ENCODE results near the gene HMBS.

Gene HMBS

DNA sequence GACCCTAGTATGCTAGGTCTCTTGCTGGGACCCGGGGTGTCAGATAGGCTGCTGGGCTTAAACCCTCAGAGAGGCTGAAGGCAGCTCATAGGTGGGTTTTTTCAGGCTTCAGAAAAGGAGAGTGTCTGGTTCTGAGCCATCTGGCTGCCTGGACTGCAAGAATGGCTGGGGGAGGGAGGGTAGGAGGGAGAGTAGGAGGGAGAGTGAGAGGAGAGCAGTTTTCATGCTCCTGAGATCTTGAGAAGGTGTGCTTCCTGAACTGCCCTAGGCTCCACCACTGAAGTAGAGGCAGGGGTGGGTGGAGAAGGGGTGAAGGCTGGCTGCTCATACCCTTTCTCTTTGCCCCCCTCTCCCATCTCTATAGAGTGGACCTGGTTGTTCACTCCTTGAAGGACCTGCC, 4.6 kb downstream of the HMBS start:
- no peak overlapping the region for H4K8ac ChIP-seq (ENCODE audit: low read depth, low read length)
- H3K14ac ChIP-seq (ENCODE audit: low read length), result no peak overlapping the region
- H3K18ac ChIP-seq (ENCODE audit: low read length), result no peak overlapping the region
- no peak overlapping the region for H4K91ac ChIP-seq (ENCODE audit: low read depth, low read length, poor library complexity)
- H2BK5ac ChIP-seq (ENCODE audit: low read length), result peak overlapping the region; percentile 42
- H3K4me2 ChIP-seq (ENCODE audit: insufficient read depth, low read length, poor library complexity, severe bottlenecking), result no peak overlapping the region
- peaks cover 18 to 25% of the 10 kb centered on the region in 2 donors for H3K4me1 ChIP-seq (ENCODE audit: control insufficient read depth in 2 of 2, insufficient read depth in 1 of 2, low read depth in 1 of 2, low read length in 2 of 2)
- no peak overlapping the region for H3K9ac ChIP-seq (ENCODE audit: low read depth, low read length, poor library complexity)
- no peaks in the 10 kb centered on the region for H3K9me3 ChIP-seq (replicated peaks in 1 of 2; ENCODE audit: control insufficient read depth in 2 of 2, insufficient read depth in 1 of 2, low read depth in 1 of 2, low read length in 2 of 2)
- H2BK15ac ChIP-seq (ENCODE audit: low read length), result no peak overlapping the region
- no peak overlapping the region for H3K4me3 ChIP-seq (ENCODE audit: low read length in 2 of 2)
- no peak overlapping the region for H3K27ac ChIP-seq (replicated peaks; ENCODE audit: low read length)
- no peaks in the 10 kb centered on the region for H3K27me3 ChIP-seq (ENCODE audit: control insufficient read depth in 3 of 3, insufficient read depth in 3 of 3, low read depth in 1 of 3, low read length in 3 of 3)
- peaks cover 26 to 56% of the 10 kb centered on the region in 2 donors for H3K36me3 ChIP-seq (replicated peaks in 1 of 2; ENCODE audit: control insufficient read depth in 2 of 2, insufficient read depth in 2 of 2, low read length in 2 of 2)
- no peak for DNase-seq (ENCODE audit: low spot score)
- no peak overlapping the region for H2AFZ ChIP-seq (ENCODE audit: low read length)
- H2BK120ac ChIP-seq (ENCODE audit: low read depth, low read length), result no peak overlapping the region
- no peak overlapping the region for H3K4ac ChIP-seq (ENCODE audit: low read length)
- no peak overlapping the region for H2AK5ac ChIP-seq (ENCODE audit: low read depth, low read length)
- H2BK12ac ChIP-seq (ENCODE audit: low read length), result no peak overlapping the region
- no CpG with 5 or more reads among the region's 1 CpG for WGBS, 2 donors (ENCODE audit: extremely low coverage in 2 of 2, insufficient read length in 2 of 2, insufficient replicate concordance in 1 of 2)
- H3K23ac ChIP-seq (ENCODE audit: low read depth, low read length, poor library complexity), result peak overlapping the region; percentile 58
- peaks cover 13% of the 10 kb centered on the region for H3K79me1 ChIP-seq (ENCODE audit: low read depth, low read length)

DNA sequence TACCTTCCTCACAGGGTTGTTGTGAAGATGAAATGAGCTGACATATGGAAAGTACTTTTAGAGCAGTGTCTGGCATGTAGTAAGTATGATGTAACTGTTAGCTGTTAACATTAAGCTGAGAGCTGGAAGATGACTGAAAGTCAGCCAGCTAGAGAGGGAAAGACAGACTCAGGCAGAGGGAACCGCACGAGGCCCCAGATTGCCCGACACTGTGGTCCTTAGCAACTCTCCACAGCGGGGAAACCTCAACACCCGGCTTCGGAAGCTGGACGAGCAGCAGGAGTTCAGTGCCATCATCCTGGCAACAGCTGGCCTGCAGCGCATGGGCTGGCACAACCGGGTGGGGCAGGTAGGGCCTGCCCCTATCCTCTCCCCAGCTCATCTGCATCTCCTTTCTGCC, 6.5 kb downstream of the HMBS start:
- Histone ChIP-seq H3K4me3 (ENCODE audit: low read length in 2 of 2) (no peak overlapping the region), H3K4me1 (ENCODE audit: control insufficient read depth in 2 of 2, insufficient read depth in 1 of 2, low read depth in 1 of 2, low read length in 2 of 2) (peaks cover 15 to 19% of the 10 kb centered on the region in 2 donors), H3K36me3 (replicated peaks in 1 of 2; ENCODE audit: control insufficient read depth in 2 of 2, insufficient read depth in 2 of 2, low read length in 2 of 2) (peaks cover 26 to 58% of the 10 kb centered on the region in 2 donors), H3K4me2 (ENCODE audit: insufficient read depth, low read length, poor library complexity, severe bottlenecking) (no peak overlapping the region), H2BK5ac (ENCODE audit: low read length) (no peak overlapping the region), H2BK12ac (ENCODE audit: low read length) (no peak overlapping the region), H4K91ac (ENCODE audit: low read depth, low read length, poor library complexity) (no peak overlapping the region), H4K8ac (ENCODE audit: low read depth, low read length) (no peak overlapping the region), H3K9ac (ENCODE audit: low read depth, low read length, poor library complexity) (no peak overlapping the region), H3K18ac (ENCODE audit: low read length) (no peak overlapping the region), H2AK5ac (ENCODE audit: low read depth, low read length) (no peak overlapping the region), H3K9me3 (replicated peaks in 1 of 2; ENCODE audit: control insufficient read depth in 2 of 2, insufficient read depth in 1 of 2, low read depth in 1 of 2, low read length in 2 of 2) (no peaks in the 10 kb centered on the region), H3K4ac (ENCODE audit: low read length) (no peak overlapping the region), H2BK15ac (ENCODE audit: low read length) (no peak overlapping the region), H3K14ac (ENCODE audit: low read length) (no peak overlapping the region), H2BK120ac (ENCODE audit: low read depth, low read length) (no peak overlapping the region), H3K79me1 (ENCODE audit: low read depth, low read length) (peaks cover 10% of the 10 kb centered on the region), H3K27ac (replicated peaks; ENCODE audit: low read length) (no peak overlapping the region), H2AFZ (ENCODE audit: low read length) (no peak overlapping the region), H3K23ac (ENCODE audit: low read depth, low read length, poor library complexity) (no peak overlapping the region), H3K27me3 (ENCODE audit: control insufficient read depth in 3 of 3, insufficient read depth in 3 of 3, low read depth in 1 of 3, low read length in 3 of 3) (no peaks in the 10 kb centered on the region)
- DNase-seq (ENCODE audit: low spot score), result no peak
- WGBS, 2 donors (ENCODE audit: extremely low coverage in 2 of 2, insufficient read length in 2 of 2, insufficient replicate concordance in 1 of 2), result no CpG with 5 or more reads among the region's 9 CpGs

DNA sequence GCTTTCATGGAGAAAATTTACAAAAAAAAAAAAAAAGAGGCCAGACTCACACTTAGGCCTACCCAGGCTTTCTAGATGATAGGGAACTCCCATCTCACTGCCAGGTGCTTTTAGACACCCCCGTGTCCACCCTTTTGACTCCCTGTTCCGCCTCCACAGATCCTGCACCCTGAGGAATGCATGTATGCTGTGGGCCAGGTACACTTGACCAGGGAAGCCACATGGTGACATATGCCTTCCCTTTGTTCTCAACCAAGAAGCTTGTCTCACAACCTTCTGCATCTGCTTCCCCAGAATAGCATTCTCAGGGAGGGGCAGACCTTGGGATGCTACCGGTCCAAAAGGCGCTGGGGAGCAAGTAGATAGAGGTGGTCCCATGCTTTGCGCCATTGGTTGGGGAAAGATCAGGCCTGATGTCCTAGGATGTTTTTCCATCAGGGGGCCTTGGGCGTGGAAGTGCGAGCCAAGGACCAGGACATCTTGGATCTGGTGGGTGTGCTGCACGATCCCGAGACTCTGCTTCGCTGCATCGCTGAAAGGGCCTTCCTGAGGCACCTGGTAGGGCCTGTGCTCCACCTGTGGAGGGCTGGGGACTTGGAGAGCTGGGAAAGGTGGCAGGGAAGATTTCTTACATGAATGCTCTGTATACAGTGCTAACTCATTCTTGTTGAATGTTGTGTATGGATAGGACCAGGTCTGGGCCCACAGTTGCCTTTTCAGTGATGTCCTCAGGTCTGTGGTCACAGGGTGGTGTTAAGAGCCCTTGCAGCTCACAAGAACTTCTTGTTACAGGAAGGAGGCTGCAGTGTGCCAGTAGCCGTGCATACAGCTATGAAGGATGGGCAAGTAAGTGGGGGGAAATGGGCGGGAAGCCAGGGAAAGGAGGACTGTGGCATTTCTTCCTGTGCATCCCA, 7.5 kb downstream of the HMBS start:
- H2BK5ac ChIP-seq (ENCODE audit: low read length), result no peak overlapping the region
- peaks cover 10% of the 10 kb centered on the region for H3K79me1 ChIP-seq (ENCODE audit: low read depth, low read length)
- no peak overlapping the region for H3K27ac ChIP-seq (replicated peaks; ENCODE audit: low read length)
- no peak overlapping the region for H3K14ac ChIP-seq (ENCODE audit: low read length)
- no peaks in the 10 kb centered on the region for H3K9me3 ChIP-seq (replicated peaks in 1 of 2; ENCODE audit: control insufficient read depth in 2 of 2, insufficient read depth in 1 of 2, low read depth in 1 of 2, low read length in 2 of 2)
- H4K91ac ChIP-seq (ENCODE audit: low read depth, low read length, poor library complexity), result peak overlapping the region; percentile 28
- H3K27me3 ChIP-seq (ENCODE audit: control insufficient read depth in 3 of 3, insufficient read depth in 3 of 3, low read depth in 1 of 3, low read length in 3 of 3), result no peaks in the 10 kb centered on the region
- peak overlapping the region; percentile 94 to 100 for H3K4me3 ChIP-seq (ENCODE audit: low read length in 2 of 2)
- no peak overlapping the region for H2BK120ac ChIP-seq (ENCODE audit: low read depth, low read length)
- H4K8ac ChIP-seq (ENCODE audit: low read depth, low read length), result no peak overlapping the region
- no peak overlapping the region for H2AK5ac ChIP-seq (ENCODE audit: low read depth, low read length)
- H2BK15ac ChIP-seq (ENCODE audit: low read length), result no peak overlapping the region
- no peak overlapping the region for H3K18ac ChIP-seq (ENCODE audit: low read length)
- WGBS, 2 donors (ENCODE audit: extremely low coverage in 2 of 2, insufficient read length in 2 of 2, insufficient replicate concordance in 1 of 2), result no CpG with 5 or more reads among the region's 13 CpGs
- H3K36me3 ChIP-seq (replicated peaks in 1 of 2; ENCODE audit: control insufficient read depth in 2 of 2, insufficient read depth in 2 of 2, low read length in 2 of 2), result peaks cover 33 to 67% of the 10 kb centered on the region in 2 donors
- peak overlapping the region; percentile 63 for H3K9ac ChIP-seq (ENCODE audit: low read depth, low read length, poor library complexity)
- peaks cover 15 to 19% of the 10 kb centered on the region in 2 donors for H3K4me1 ChIP-seq (ENCODE audit: control insufficient read depth in 2 of 2, insufficient read depth in 1 of 2, low read depth in 1 of 2, low read length in 2 of 2)
- no peak for DNase-seq (ENCODE audit: low spot score)
- peak overlapping the region; percentile 25 for H3K23ac ChIP-seq (ENCODE audit: low read depth, low read length, poor library complexity)
- no peak overlapping the region for H3K4ac ChIP-seq (ENCODE audit: low read length)
- H2BK12ac ChIP-seq (ENCODE audit: low read length), result no peak overlapping the region
- no peak overlapping the region for H2AFZ ChIP-seq (ENCODE audit: low read length)
- H3K4me2 ChIP-seq (ENCODE audit: insufficient read depth, low read length, poor library complexity, severe bottlenecking), result peak overlapping the region; percentile 77
